GM12878 (cell line): Measurements from ENCODE around the gene MEAF6. TPM values are rescaled to one million over a fixed set of nuclear protein-coding genes. Genes with fewer than 3 reads are reported as not detected.

Experiments used
- ATAC-seq: fragments of 200-7000 bp; cut with Tn5 transposase; 3 replicates; pipeline ENCODE4 v1.9.1; 2020; ENCODE audit warnings: mild to moderate bottlenecking, moderate library complexity
- BruUV-seq: library from RNA; stranded (reverse); fragments of 400-500 nt; replicated peaks from 2 replicates; lab custom pipeline; 2021; lab: Mats Ljungman, UMichigan
- CTCF ChIA-PET: fragments of 300-600 bp; sonication (Branson Sonifier 250); formaldehyde crosslinking; extraction: SDS; loops from one replicate; lab custom pipeline; 2021; ENCODE audit warnings: inconsistent platforms; lab: Yijun Ruan, JAX
- POLR2A ChIA-PET: fragments of 350-600 bp; formaldehyde crosslinking; extraction: SDS; loops from one replicate; lab custom pipeline; 2021; ENCODE audit warnings: inconsistent platforms; lab: Charles Lee
- RAD21 ChIA-PET: fragments of 300-600 bp; sonication (Branson Sonifier 250); formaldehyde crosslinking; loops from one replicate; lab custom pipeline; 2023; ENCODE audit warnings: antibody characterized with exemption; ENCODE audit not compliant: unreplicated experiment; lab: Charles Lee
- SMC1A ChIA-PET: fragments of 300-600 bp; sonication (Branson Sonifier 250); formaldehyde crosslinking; loops from one replicate; lab custom pipeline; 2023; ENCODE audit not compliant: unreplicated experiment, uncharacterized antibody; lab: Charles Lee
- DNase-seq: peaks from one replicate; pipeline ENCODE4 v3.0.0-alpha.2; 2011; ENCODE audit warnings: low read depth, low spot score
- FAIRE-seq: peaks from 3 replicates; lab custom pipeline; 2011; peaks lifted over from hg19 to GRCh38; lab: Jason Lieb, UNC
- H2AFZ ChIP-seq: 2 replicates; pipeline ENCODE4 v1.6.0; 2011; ENCODE audit warnings: low read depth, low read length, control low read depth; ENCODE audit not compliant: control insufficient read depth
- H3K27ac ChIP-seq: 2 replicates; pipeline ENCODE4 v1.5.1; 2011; ENCODE audit warnings: control low read depth; ENCODE audit not compliant: control insufficient read depth, insufficient read depth
- H3K27me3 ChIP-seq, 2 experiments: replicated peaks in 1 of 2; 2 replicates each; pipeline versions ENCODE4 v1.6.0 to v1.6.1; 2011; ENCODE audit warnings: low read length in 1 of 2; ENCODE audit not compliant: control insufficient read depth in 2 of 2, insufficient read depth in 2 of 2
- H3K36me3 ChIP-seq, 2 experiments: 2 replicates each; pipeline ENCODE4 v1.5.1; 2011; ENCODE audit warnings: low read length in 1 of 2; ENCODE audit not compliant: control insufficient read depth in 2 of 2, insufficient read depth in 2 of 2
- H3K4me1 ChIP-seq: 2 replicates; pipeline ENCODE4 v1.6.1; 2011; ENCODE audit warnings: mild to moderate bottlenecking, low read length, moderate library complexity, mixed read lengths; ENCODE audit not compliant: control insufficient read depth, insufficient read depth
- H3K4me2 ChIP-seq: 2 replicates; pipeline ENCODE4 v1.6.0; 2011; ENCODE audit warnings: control low read depth; ENCODE audit not compliant: control insufficient read depth, insufficient read depth
- H3K4me3 ChIP-seq: fragments of 200-600 bp; sonication (generic); 2 replicates; pipeline ENCODE4 v1.5.1; 2016
- H3K79me2 ChIP-seq: 2 replicates; pipeline ENCODE4 v1.6.0; 2011; ENCODE audit warnings: low read length; ENCODE audit not compliant: control insufficient read depth, insufficient read depth
- H3K9ac ChIP-seq: 2 replicates; pipeline ENCODE4 v1.8.0; 2011; ENCODE audit warnings: low read length, control low read depth, mixed read lengths; ENCODE audit not compliant: control insufficient read depth, insufficient read depth
- H3K9me3 ChIP-seq: replicated peaks from 3 replicates; pipeline ENCODE4 v1.5.1; 2011; ENCODE audit warnings: mild to moderate bottlenecking, low read length; ENCODE audit not compliant: control insufficient read depth, insufficient read depth
- H4K20me1 ChIP-seq: 2 replicates; pipeline ENCODE4 v1.6.0; 2011; ENCODE audit not compliant: control insufficient read depth, insufficient read depth
- CHD1 ChIP-seq: IDR thresholded peaks from 2 replicates; pipeline ENCODE4 v1.6.1; 2012; ENCODE audit warnings: low read depth, low read length, improper control_type of control experiment
- CREB1 ChIP-seq: IDR thresholded peaks from 2 replicates; pipeline ENCODE4 v1.6.1; 2012; ENCODE audit warnings: low read depth, mild to moderate bottlenecking, inconsistent platforms
- CREM ChIP-seq: IDR thresholded peaks from 2 replicates; pipeline ENCODE4 v1.6.1; 2014; ENCODE audit warnings: antibody characterized with exemption, low read depth
- HCFC1 ChIP-seq: fragments of 150-350 bp; IDR thresholded peaks from 2 replicates; pipeline ENCODE4 v1.6.1; 2014; ENCODE audit warnings: low read length
- HDGF ChIP-seq: fragments of 450-650 bp; IDR thresholded peaks from 2 replicates; pipeline ENCODE4 v1.6.1; 2016; ENCODE audit warnings: antibody characterized with exemption
- MEF2B ChIP-seq: fragments of 450-650 bp; IDR thresholded peaks from 2 replicates; pipeline ENCODE4 v1.6.1; 2018; ENCODE audit warnings: mild to moderate bottlenecking, moderate library complexity; ENCODE audit not compliant: partially characterized antibody, poor library complexity, severe bottlenecking
- MXI1 ChIP-seq: fragments of 150-350 bp; IDR thresholded peaks from 2 replicates; pipeline ENCODE4 v1.6.1; 2011; ENCODE audit warnings: low read depth, mild to moderate bottlenecking, inconsistent platforms, low read length, improper control_type of control experiment
- NR2C1 ChIP-seq: fragments of 450-650 bp; IDR thresholded peaks from 2 replicates; pipeline ENCODE4 v1.6.1; 2017; ENCODE audit warnings: antibody characterized with exemption, mild to moderate bottlenecking, moderate library complexity
- NR2C2 ChIP-seq: IDR thresholded peaks from 2 replicates; pipeline ENCODE4 v1.6.1; 2011; ENCODE audit warnings: borderline replicate concordance, low read depth; ENCODE audit not compliant: control insufficient read depth, insufficient read length
- RAD21 ChIP-seq: IDR thresholded peaks from 2 replicates; pipeline ENCODE4 v1.6.1; 2011; ENCODE audit warnings: mild to moderate bottlenecking, low read depth, low read length, moderate library complexity; ENCODE audit not compliant: insufficient read depth
- RBBP5 ChIP-seq: fragments of 200-600 bp; sonication (generic); conservative IDR thresholded peaks from 2 replicates; pipeline ENCODE4 v1.6.1; 2016
- RUNX3 ChIP-seq: IDR thresholded peaks from 2 replicates; pipeline ENCODE4 v1.6.1; 2012; ENCODE audit warnings: low read length, inconsistent platforms
- SIN3A ChIP-seq: IDR thresholded peaks from 2 replicates; pipeline ENCODE4 v1.6.1; 2012; ENCODE audit warnings: low read depth, low read length, improper control_type of control experiment
- SMARCA5 ChIP-seq: fragments of 450-650 bp; IDR thresholded peaks from 2 replicates; pipeline ENCODE4 v1.6.1; 2017; ENCODE audit warnings: mild to moderate bottlenecking
- SMC3 ChIP-seq: IDR thresholded peaks from 2 replicates; pipeline ENCODE4 v1.6.1; 2011; ENCODE audit warnings: low read length, improper control_type of control experiment, borderline replicate concordance
- SUZ12 ChIP-seq: fragments of 200-600 bp; sonication (generic); IDR thresholded peaks from one replicate; pipeline ENCODE4 v1.6.1; 2018; ENCODE audit warnings: antibody characterized with exemption, mild to moderate bottlenecking; ENCODE audit not compliant: unreplicated experiment
- TCF7 ChIP-seq: IDR thresholded peaks from 2 replicates; pipeline ENCODE4 v1.6.1; 2014; ENCODE audit warnings: antibody characterized with exemption, borderline replicate concordance
- WGBS: methylation state at CpG from one replicate; pipeline ENCODE4 v1.1.6; 2016; ENCODE audit warnings: low lambda C conversion rate; ENCODE audit not compliant: insufficient replicate concordance, insufficient coverage; ENCODE audit errors: missing lambda C conversion rate; 5-methylcytosine and 5-hydroxymethylcytosine counted together
- in situ Hi-C: fragments of 300-500 bp; cut with MboI; formaldehyde crosslinking; loops from 9 replicates; pipeline ENCODE4 v1.14.3; 2018; ENCODE audit warnings: mixed read lengths
- intact Hi-C: fragments of 100-400 bp; cut with micrococcal nuclease; formaldehyde crosslinking; loops from one replicate; pipeline ENCODE4 v1.14.2; 2022; ENCODE audit not compliant: unreplicated experiment
- polyA plus RNA-seq, 11 experiments: library from polyadenylated mRNA; depleted of rRNA in 4 of 11; unstranded in 6 of 11; stranded (reverse) in 5 of 11; fragments of >200 nt; fragmentation: Nextera tagmentation in 4 of 11; fragmentation: Illumina TruSeq in 1 of 11; extraction: Ambion mirVana in 4 of 11; extraction: Trizol in 1 of 11; gene quantifications; 1 replicate in 1 of 11; 2 replicates in 10 of 11; pipeline versions ENCODE4 v1.2.1 to v1.2.3, GENCODE V29; 2011 to 2016; ENCODE audit warnings: inconsistent platforms in 2 of 11, missing spikeins in 2 of 11, low read depth in 1 of 11
- total RNA-seq, 4 experiments: library from RNA; depleted of rRNA in 3 of 4; stranded (reverse); fragments of >200 nt in 3 of 4; fragmentation: Illumina TruSeq in 1 of 4; extraction: Trizol in 1 of 4; gene quantifications; 2 replicates each; pipeline versions ENCODE4 v1.2.1 to v1.2.3, GENCODE V29; 2013 to 2021
- TF ChIP-seq, protein P1 (sequence below): IDR thresholded peaks from 2 replicates; pipeline ENCODE4 v1.6.1; 2012; ENCODE audit warnings: low read depth, low read length, improper control_type of control experiment
- TF ChIP-seq, protein P2 (sequence below): fragments of 450-650 bp; IDR thresholded peaks from 2 replicates; pipeline ENCODE4 v1.6.1; 2017; ENCODE audit warnings: mild to moderate bottlenecking
- TF ChIP-seq, protein P3 (sequence below), 3 experiments: IDR thresholded peaks in 2 of 3; conservative IDR thresholded peaks in 1 of 3; 2 replicates each; pipeline ENCODE4 v1.5.1; 2011; ENCODE audit warnings: low read depth in 3 of 3, low read length in 3 of 3, mild to moderate bottlenecking in 3 of 3, control low read depth in 2 of 3, moderate library complexity in 2 of 3, inconsistent platforms in 1 of 3, mixed read lengths in 1 of 3; ENCODE audit not compliant: control insufficient read depth in 2 of 3, insufficient read depth in 1 of 3; ENCODE audit errors: extremely low read depth in 1 of 3

MEAF6 gene
- total and polyA plus RNA-seq, 10 of the 15 experiments (the other 5 are each of a cell fraction or from before 2014, with no cell fraction given) = 30.8 to 75.0 (median 58.1) TPM

DNA sequence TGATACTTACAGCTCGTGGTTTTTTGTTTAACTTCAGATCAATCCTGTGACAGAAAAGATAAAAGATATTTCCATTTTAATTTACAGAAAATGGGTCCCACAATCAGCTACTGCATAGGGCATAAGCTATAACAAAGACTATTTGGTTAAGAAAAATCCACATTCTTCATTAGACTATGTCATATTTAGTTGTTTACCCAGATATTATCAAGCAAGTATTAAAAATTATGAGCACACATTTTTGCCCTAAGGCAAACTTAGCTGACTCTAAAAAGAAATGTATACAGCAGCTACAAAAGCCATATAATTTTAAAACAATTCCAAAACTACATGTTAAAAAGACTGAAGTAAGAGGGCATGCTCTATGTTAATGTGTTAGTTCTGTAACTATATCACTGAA is 18.7 kb downstream of the MEAF6 start:
- in situ Hi-C loops (no loop called here), intact Hi-C loops (no loop called here)
- no peak overlapping the region for H3K4me2 ChIP-seq
- FAIRE-seq (no peak), ATAC-seq (no peak), DNase-seq (no peak)
- ChIA-PET CTCF (interaction anchor here (1.0 to 5.6 kb wide), 4 partner anchors 9 to 41 kb away, joined by 3 to 73 read pairs (median 4); no protein-coding TSS in a partner anchor), RAD21 (interaction anchor here (0.7 to 1.0 kb wide), 3 partner anchors 8 to 713 kb away, joined by 3 to 4 read pairs (median 3); no protein-coding TSS in a partner anchor), POLR2A (interaction anchor here (0.8 to 1.2 kb wide), 2 partner anchors 44 to 68 kb away, joined by 3 read pairs; no protein-coding TSS in a partner anchor), SMC1A (interaction anchor here (0.6 to 3.5 kb wide), 6 partner anchors 9 to 108 kb away, joined by 3 to 23 read pairs (median 3); no protein-coding TSS in a partner anchor)
- no peak overlapping the region for H2AFZ ChIP-seq
- BruUV-seq = TSS peak; percentile 21
- no peaks in the 10 kb centered on the region for H3K9me3 ChIP-seq
- H3K27me3 ChIP-seq = no peaks in the 10 kb centered on the region
- no peaks in the 10 kb centered on the region for H3K79me2 ChIP-seq
- H3K9ac ChIP-seq = no peak overlapping the region
- no peaks in the 10 kb centered on the region for H3K4me1 ChIP-seq
- no peaks in the 10 kb centered on the region for H4K20me1 ChIP-seq
- peaks cover 5 to 11% of the 10 kb centered on the region in 2 experiments; a peak in 3 of 4 replicates for H3K36me3 ChIP-seq
- WGBS = 96% methylated on average over 1 of the region's 1 CpG
- no peak overlapping the region for H3K4me3 ChIP-seq
- no peak overlapping the region for H3K27ac ChIP-seq
- TF ChIP-seq SMC3 (no peak), SMARCA5 (no peak), CREB1 (no peak), SUZ12 (no peak), TCF7 (no peak), MXI1 (no peak), RAD21 (no peak), MEF2B (no peak), RUNX3 (no peak), SIN3A (no peak), HDGF (no peak), CHD1 (no peak), RBBP5 (no peak), NR2C2 (no peak), NR2C1 (no peak), HCFC1 (no peak), CREM (no peak)
- TF ChIP-seq, protein P1, sequence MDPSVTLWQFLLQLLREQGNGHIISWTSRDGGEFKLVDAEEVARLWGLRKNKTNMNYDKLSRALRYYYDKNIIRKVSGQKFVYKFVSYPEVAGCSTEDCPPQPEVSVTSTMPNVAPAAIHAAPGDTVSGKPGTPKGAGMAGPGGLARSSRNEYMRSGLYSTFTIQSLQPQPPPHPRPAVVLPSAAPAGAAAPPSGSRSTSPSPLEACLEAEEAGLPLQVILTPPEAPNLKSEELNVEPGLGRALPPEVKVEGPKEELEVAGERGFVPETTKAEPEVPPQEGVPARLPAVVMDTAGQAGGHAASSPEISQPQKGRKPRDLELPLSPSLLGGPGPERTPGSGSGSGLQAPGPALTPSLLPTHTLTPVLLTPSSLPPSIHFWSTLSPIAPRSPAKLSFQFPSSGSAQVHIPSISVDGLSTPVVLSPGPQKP = no peak
- TF ChIP-seq, protein P2, sequence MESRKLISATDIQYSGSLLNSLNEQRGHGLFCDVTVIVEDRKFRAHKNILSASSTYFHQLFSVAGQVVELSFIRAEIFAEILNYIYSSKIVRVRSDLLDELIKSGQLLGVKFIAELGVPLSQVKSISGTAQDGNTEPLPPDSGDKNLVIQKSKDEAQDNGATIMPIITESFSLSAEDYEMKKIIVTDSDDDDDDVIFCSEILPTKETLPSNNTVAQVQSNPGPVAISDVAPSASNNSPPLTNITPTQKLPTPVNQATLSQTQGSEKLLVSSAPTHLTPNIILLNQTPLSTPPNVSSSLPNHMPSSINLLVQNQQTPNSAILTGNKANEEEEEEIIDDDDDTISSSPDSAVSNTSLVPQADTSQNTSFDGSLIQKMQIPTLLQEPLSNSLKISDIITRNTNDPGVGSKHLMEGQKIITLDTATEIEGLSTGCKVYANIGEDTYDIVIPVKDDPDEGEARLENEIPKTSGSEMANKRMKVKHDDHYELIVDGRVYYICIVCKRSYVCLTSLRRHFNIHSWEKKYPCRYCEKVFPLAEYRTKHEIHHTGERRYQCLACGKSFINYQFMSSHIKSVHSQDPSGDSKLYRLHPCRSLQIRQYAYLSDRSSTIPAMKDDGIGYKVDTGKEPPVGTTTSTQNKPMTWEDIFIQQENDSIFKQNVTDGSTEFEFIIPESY = no peak
- TF ChIP-seq, protein P3, sequence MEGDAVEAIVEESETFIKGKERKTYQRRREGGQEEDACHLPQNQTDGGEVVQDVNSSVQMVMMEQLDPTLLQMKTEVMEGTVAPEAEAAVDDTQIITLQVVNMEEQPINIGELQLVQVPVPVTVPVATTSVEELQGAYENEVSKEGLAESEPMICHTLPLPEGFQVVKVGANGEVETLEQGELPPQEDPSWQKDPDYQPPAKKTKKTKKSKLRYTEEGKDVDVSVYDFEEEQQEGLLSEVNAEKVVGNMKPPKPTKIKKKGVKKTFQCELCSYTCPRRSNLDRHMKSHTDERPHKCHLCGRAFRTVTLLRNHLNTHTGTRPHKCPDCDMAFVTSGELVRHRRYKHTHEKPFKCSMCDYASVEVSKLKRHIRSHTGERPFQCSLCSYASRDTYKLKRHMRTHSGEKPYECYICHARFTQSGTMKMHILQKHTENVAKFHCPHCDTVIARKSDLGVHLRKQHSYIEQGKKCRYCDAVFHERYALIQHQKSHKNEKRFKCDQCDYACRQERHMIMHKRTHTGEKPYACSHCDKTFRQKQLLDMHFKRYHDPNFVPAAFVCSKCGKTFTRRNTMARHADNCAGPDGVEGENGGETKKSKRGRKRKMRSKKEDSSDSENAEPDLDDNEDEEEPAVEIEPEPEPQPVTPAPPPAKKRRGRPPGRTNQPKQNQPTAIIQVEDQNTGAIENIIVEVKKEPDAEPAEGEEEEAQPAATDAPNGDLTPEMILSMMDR (IDR thresholded peaks at IDR 0.05 in 2 of 3, conservative IDR thresholded peaks at IDR 0.05 in 1 of 3; ENCODE audit: control insufficient read depth in 2 of 3, extremely low read depth in 1 of 3, insufficient read depth in 1 of 3, low read depth in 3 of 3, low read length in 3 of 3) = no peak
